HG03095 (cell line): ENCODE measurements around the gene ZNF764.
"Not testable (repeated sequence)": the region's sequence is repeated elsewhere in the genome, so short reads cannot be mapped to it uniquely, and the experiment has no call there.

Experiments used
- ATAC-seq: cut with Tn5 transposase; IDR thresholded peaks from one replicate; pipeline ENCODE4 v1.9.1; 2021; ENCODE audit warnings: moderate library complexity; ENCODE audit not compliant: unreplicated experiment

Gene ZNF764

GRCh38 chr16:30551781-30552180 is 6.4 kb downstream of the ZNF764 start:
- ATAC-seq: no peak

GRCh38 chr16:30548416-30549253 is 9.5 kb downstream of the ZNF764 start:
- ATAC-seq: no peak

- ATAC-seq: no peak
Measured at GRCh38 chr16:30546115-30546514, 12.1 kb downstream of the ZNF764 start.

DNA sequence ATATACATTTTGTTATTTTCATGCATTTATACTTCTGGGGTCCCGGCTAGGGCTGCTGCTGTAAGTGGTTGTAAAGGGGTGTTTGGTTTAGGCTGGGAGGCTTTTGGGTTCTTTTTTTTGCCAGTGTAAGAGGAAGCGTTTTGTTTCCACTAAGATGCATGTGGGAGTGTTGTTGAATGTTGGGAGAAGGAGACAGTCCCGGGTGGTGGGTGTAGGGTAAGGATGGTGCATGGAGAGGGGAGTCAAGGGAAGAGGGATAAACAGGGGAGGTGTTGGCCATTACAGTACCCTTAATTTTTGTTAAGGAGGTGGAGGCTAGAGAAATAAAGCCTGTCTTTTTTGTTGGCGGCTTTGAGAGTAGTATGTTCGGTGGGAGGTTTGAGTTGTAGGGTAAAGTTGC is 15.1 kb downstream of the ZNF764 start:
- no peak for ATAC-seq

DNA sequence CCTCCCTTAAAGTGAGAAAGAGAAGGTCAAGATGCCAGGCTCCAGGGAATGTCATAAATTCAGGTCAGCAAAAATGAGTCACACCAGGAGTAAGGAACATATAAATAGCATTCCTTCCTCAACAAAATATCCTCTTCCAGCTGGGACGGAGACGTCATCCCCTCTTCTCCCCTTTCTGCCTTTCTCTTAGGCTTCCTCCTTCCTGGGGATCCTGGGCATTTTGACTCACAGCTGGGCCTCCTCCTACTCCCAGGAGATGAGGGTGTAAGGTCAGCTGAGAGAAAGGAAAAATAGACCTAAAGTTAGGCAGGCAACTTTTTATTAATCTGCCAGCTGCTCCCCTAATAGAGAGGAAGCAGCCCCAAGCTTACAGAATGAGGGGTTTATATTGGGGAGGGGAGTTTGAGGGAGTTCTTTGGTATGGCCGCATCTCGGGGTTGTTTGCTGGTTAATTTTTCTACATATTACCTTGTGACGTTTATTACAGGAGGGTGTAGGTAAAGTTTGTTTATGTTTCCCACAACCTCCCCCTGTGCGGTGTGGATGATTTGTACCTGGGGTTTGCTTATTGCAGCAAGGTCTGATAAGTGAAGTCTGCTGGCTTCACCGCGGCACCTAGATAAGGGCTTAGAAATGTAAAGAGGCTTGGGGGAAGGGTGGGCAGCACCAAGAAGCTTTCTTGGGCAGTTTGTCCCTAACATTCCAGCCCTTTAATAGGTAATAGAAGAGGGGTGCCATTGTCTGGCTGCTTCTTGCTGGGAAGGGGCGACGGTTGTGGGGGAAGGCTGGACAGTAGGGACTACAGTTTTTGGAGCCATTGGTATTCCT is 16.5 kb downstream of the ZNF764 start:
- no peak for ATAC-seq

DNA sequence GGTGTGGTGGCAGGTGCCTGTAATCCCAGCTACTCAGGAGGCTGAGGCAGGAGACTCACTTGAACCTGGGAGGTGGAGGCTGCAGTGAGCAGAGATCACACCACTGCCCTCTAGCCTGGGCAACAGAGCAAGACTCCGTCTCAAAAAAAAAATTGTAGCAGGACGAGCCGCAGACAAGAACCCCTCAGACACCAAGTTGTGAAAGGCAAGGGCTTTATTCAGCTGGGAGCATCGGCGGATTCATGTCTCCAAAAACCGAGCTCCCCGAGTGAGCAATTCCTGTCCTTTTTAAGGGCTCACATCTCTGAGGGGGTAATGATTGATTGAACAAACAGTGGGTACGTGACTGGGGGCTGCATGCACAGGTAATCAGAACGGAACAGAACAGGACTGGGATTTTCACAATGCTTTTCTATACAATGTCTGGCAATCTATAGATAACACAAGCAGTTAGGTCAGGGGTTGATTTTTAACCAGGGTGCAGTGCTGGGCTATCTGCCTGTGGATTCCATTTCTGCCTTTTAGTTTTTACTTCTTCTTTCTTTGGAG is 17.2 kb downstream of the ZNF764 start:
- ATAC-seq: not testable (repeated sequence)

DNA sequence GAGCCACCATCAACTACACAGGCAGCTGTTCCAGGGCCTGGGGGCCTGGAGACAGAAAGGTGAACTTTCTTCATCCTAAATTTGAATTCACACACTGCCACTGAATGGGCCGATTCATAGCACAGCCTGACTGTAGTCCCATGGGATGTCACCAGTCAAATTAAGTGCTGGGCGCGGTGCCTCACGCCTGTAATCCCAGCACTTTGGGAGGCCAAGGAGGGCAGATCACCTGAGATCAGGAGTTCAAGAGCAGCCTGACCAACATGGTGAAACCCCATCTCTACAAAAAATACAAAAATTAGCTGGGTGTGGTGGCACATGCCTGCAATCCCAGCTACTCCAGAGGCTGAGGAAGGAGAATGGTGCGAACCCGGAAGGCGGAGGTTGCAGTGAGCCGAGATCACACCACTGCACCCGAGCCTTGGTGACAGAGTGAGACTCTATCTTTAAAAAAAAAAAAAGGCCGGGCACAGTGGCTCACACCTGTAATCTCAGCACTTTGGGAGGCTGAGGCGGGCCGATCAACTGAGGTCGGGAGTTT is 18.1 kb downstream of the ZNF764 start:
- ATAC-seq: not testable (repeated sequence)

GRCh38 chr16:30539000-30539964 is 18.9 kb downstream of the ZNF764 start:
- no peak for ATAC-seq

- ATAC-seq: not testable (repeated sequence)
Measured at GRCh38 chr16:30536391-30537024, 21.7 kb downstream of the ZNF764 start.

GRCh38 chr16:30535777-30536190 is 22.4 kb downstream of the ZNF764 start:
- ATAC-seq: peak; percentile 43

DNA sequence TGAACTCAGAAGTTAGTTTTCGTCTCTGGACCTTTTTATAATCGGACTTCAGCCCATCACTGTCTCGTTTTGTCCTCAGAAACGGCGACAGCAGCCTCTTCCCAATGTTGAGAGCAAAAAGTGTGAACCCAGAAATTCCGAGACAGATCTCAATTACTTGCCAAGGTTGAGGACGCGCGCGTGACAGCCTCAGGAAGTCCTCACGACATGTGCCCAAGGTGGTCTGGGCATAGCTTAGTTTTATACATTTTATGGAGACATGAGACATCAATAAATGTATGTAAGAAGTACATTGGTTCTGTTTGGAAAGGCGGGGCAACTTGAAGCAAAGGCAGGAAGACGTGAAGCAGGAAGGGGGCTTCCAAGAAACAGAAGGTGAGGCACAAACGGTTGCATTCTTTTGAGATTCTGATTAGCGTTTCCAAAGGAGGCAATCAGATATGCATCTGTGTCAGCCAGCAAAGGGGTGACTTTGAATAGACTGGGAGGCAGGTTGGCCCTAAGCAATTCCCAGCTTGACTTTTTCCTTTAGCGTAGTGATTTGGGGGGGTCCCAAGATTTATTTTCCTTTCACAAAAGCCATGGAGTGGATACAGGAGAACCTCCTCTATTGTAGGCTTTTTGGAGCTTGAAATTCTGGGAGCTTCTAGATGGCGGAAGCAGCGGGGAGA is 22.9 kb downstream of the ZNF764 start:
- no peak for ATAC-seq

DNA sequence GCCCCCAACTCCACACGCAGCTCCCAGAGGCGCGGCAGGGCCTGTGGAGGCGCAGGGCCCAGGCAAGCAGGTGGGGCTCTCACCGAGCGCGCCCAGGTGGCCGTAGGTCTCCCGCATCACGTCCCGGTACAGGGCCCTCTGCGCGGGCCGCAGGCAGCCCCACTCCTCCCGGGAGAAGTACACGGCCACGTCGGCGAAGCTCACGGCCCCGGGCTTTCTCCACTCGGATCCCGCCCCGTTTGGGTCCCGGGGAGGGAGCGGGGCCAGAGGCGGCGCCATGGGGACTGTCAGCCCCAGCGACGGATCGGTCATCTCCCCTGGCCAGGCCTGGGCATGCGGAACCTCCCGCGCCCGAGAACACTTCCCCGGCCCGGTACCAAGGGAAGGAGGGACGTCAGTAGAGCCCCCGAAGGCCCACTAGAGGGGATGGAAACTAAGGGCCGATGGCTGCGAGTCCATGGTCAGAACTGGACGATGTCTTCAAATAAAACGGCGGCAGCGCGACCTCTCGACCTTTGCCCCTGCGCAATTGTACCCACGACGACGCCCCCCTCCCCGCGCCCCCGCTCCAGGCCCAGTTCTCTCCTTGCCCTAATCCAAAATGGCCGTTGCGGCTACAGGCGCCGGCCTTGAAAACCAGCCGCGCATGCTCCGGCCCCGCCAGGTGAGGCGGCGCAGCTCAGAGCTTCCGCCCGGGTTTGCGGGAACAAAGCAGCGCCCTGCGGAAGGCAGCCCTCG is 23.6 kb downstream of the ZNF764 start, which contains the start of gene ZNF747:
ZNF747 (minus strand) TSS at position 491 of the 738 bp plus-strand sequence; CDS start at position 312, 179 bp downstream.
- ATAC-seq: peak; percentile 46

GRCh38 chr16:30533748-30534367 is 24.3 kb downstream of the ZNF764 start:
- peak; percentile 9 for ATAC-seq

GRCh38 chr16:30533146-30533522 is 25.0 kb downstream of the ZNF764 start:
- no peak for ATAC-seq

DNA sequence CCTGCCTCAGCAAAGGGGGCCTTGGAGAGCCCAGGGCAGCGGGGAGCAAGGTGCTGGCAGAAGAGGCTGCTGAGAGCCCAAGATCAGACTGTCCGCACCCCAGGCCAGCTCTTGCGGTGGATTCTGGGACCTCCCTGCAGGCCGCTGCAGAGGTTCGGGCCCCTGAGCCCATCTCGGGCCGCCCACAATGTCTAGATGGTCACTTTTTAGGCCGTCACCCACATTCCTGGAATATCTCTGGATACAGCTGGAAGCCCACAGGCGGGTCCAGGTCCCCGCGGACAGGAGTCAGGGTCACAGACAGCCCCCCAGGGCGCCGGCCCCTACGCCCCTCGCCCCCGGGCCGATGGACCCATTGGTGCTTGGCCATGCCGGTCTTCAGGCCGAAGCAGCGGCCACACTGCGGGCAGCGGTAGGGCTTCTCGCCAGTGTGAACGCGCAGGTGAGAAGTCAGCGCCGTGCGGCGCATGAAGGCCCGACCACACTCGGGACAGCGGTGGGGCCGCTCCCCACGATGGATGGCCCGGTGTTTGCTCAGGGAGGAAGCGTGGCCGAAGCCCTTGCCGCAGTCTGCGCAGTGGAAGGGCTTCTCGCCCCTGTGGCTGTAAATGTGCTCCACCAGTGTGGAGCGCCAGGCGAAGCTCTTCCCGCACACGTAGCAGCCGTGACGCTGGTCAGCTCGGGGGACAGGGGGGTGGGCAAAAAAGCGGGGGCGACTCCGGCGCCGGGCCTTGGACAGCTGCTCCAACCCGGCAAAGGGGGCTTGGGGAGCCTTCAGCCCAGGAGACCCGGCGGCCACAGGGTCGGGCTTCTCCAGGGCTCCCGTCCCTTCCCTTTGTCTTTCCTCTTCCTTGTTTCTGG is 25.7 kb downstream of the ZNF764 start:
- ATAC-seq: no peak

GRCh38 chr16:30530163-30531037 is 27.8 kb downstream of the ZNF764 start:
- ATAC-seq: no peak
